ENCODE measurements around the gene RPLP2. TPM values are rescaled to one million over a fixed set of nuclear protein-coding genes. Genes with fewer than 3 reads are reported as not detected.

The RPLP2 gene
- total and polyA plus RNA-seq, 7 experiments from 2014 or later, result 2,266 to 5,944 (median 4,844) TPM

DNA sequence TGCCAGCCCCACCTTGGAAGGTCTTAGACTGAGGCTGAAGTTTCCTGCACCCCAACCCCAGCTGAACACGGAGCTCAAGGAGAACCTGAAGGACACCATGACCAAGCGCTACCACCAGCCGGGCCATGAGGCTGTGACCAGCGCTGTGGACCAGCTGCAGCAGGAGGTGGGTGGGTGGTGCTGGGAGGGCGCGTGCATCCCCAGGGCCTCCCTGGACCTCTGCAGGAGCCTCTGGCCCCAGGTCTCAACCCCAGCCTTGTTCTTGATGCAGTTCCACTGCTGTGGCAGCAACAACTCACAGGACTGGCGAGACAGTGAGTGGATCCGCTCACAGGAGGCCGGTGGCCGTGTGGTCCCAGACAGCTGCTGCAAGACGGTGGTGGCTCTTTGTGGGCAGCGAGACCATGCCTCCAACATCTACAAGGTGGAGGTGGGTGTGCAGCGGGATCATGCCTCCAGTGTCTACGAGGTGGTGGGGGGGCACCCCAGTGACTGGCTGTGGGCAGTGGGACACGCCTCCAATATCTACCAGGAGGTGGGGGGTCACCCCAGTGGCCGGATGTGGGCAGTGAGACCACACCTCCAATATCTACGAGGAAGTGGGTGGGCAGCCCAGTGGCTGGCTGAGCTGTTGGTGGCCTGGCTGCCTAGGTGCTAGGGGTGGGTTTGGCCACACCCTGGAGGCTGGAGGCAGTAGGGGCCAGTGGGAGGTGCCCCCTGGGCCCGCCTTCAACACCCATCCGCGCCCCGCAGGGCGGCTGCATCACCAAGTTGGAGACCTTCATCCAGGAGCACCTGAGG is 27.6 kb downstream of the RPLP2 start:
- DNase-seq, result no peak
- Histone ChIP-seq H3K9me3 (ENCODE audit: control insufficient read depth in 2 of 3, low read length in 3 of 3) (no peaks in the 10 kb centered on the region), H3K27ac (ENCODE audit: low read depth, low read length) (no peak overlapping the region), H3K36me3 (ENCODE audit: control insufficient read depth in 2 of 3, insufficient read depth in 3 of 3, low read length in 3 of 3) (peaks cover 0 to 38% (median 0%) of the 10 kb centered on the region in 3 experiments), H3K27me3 (ENCODE audit: control insufficient read depth in 2 of 2, insufficient read depth in 2 of 2, low read length in 2 of 2) (no peaks in the 10 kb centered on the region), H3K4me1 (ENCODE audit: control insufficient read depth in 2 of 2, insufficient read depth in 2 of 2, low read length in 2 of 2) (peaks cover 10 to 17% of the 10 kb centered on the region in 2 donors), H3K4me3 (ENCODE audit: low read length) (no peak overlapping the region)
- intact Hi-C loops (cut with micrococcal nuclease), result no loop called here
- ChIA-PET POLR2A (interaction anchor here (0.6 to 2.2 kb wide), 2 partner anchors 18 to 20 kb away, joined by 3 to 9 read pairs; partner anchors contain the start of gene PNPLA2), CTCF (no interaction called here)
- Mint-ChIP-seq H3K9me3 (no peaks in the 10 kb centered on the region), H3K27me3 (peaks cover 0 to 8% (median 0%) of the 10 kb centered on the region in 5 donors), H3K4me1 (peaks cover 5 to 28% (median 20%) of the 10 kb centered on the region in 7 donors), H3K36me3 (peaks cover 0 to 4% (median 0%) of the 10 kb centered on the region in 5 donors), H3K4me3 (no peak overlapping the region), H3K27ac (no peak overlapping the region)
- ATAC-seq, result peak; percentile 19

DNA sequence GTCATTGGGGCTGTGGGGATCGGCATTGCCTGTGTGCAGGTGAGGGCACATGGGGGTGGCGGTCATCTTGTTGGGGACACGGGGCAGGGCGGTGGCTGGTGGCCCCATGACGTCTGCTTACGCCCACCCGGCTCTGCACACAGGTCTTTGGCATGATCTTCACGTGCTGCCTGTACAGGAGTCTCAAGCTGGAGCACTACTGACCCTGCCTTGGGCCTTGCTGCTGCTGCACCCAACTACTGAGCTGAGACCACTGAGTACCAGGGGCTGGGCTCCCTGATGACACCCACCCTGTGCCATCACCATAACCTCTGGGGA is 28.2 kb downstream of the RPLP2 start:
- Mint-ChIP-seq H3K4me1 (peaks cover 5 to 28% (median 20%) of the 10 kb centered on the region in 7 donors), H3K4me3 (no peak overlapping the region), H3K36me3 (peaks cover 0 to 4% (median 0%) of the 10 kb centered on the region in 5 donors), H3K9me3 (no peaks in the 10 kb centered on the region), H3K27me3 (peaks cover 0 to 7% (median 0%) of the 10 kb centered on the region in 5 donors), H3K27ac (no peak overlapping the region)
- no peak overlapping the region for H3K4me3 ChIP-seq (ENCODE audit: low read length)
- H3K27ac ChIP-seq (ENCODE audit: low read depth, low read length), result no peak overlapping the region
- peaks cover 0 to 38% (median 0%) of the 10 kb centered on the region in 3 experiments for H3K36me3 ChIP-seq (ENCODE audit: control insufficient read depth in 2 of 3, insufficient read depth in 3 of 3, low read length in 3 of 3)
- DNase-seq (no peak), ATAC-seq (no peak)
- no peaks in the 10 kb centered on the region for H3K9me3 ChIP-seq (ENCODE audit: control insufficient read depth in 2 of 3, low read length in 3 of 3)
- intact Hi-C loops (cut with micrococcal nuclease), result no loop called here
- no peaks in the 10 kb centered on the region for H3K27me3 ChIP-seq (ENCODE audit: control insufficient read depth in 2 of 2, insufficient read depth in 2 of 2, low read length in 2 of 2)
- ChIA-PET CTCF (no interaction called here), POLR2A (interaction anchor here (0.8 to 2.2 kb wide), 2 partner anchors 18 kb away, joined by 4 to 9 read pairs; partner anchors contain the start of gene PNPLA2)
- peaks cover 8 to 16% of the 10 kb centered on the region in 2 donors for H3K4me1 ChIP-seq (ENCODE audit: control insufficient read depth in 2 of 2, insufficient read depth in 2 of 2, low read length in 2 of 2)

DNA sequence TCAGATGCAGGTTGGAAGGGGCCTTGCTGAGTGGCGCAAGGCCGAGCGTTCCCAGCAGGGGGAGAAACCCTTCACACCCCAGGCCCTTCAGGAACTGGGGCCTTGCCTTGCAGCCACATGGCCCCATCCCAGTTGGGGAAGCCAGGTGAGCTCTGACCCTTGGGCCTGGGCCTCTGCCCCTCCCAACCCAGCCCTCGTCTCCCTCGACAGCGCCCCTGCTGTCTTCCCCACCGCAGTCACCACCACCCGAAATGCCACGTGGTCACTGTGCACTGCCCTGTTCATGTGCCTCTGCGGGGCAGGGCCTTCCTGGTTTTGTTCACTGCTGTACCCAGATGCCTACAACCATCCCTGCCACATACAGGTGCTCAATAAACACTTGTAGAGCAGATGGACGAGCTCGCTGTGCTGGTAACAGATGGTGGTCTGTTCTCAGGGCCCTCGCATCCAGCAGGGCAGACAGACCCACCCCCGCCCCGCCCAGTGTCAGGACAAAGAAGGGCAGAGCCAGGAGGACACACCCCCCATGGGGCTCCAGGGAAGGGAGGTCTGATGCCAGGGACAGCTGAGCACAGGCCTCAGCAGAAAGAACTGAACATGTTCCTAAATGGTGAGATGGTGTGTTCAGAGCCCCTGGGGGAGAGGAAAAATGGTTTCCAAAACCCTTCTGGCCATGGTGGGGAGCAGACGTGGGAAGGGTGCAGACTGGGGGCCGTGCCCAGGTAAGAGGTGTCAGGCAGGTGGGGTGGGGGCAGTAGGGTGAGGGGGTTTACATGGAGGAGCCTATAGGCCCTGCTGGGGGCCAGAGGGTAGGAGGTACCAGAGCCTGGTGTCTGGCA is 28.9 kb downstream of the RPLP2 start:
- Mint-ChIP-seq H3K4me1 (peaks cover 5 to 32% (median 24%) of the 10 kb centered on the region in 7 donors), H3K27ac (peak overlapping the region in 1 of 9 donors; percentile 38), H3K36me3 (peaks cover 0 to 4% (median 0%) of the 10 kb centered on the region in 5 donors), H3K9me3 (no peaks in the 10 kb centered on the region), H3K27me3 (peaks cover 0 to 8% (median 0%) of the 10 kb centered on the region in 5 donors), H3K4me3 (peak overlapping the region in 1 of 10 donors; percentile 17)
- POLR2A ChIA-PET, result interaction anchor here (0.6 to 2.2 kb wide), 3 partner anchors 17 to 250 kb away, joined by 3 to 9 read pairs (median 4); partner anchors contain the start of gene PNPLA2
- DNase-seq, result no peak
- Histone ChIP-seq H3K36me3 (ENCODE audit: control insufficient read depth in 2 of 3, insufficient read depth in 3 of 3, low read length in 3 of 3) (peaks cover 0 to 38% (median 0%) of the 10 kb centered on the region in 3 experiments), H3K4me3 (ENCODE audit: low read length) (no peak overlapping the region), H3K9me3 (ENCODE audit: control insufficient read depth in 2 of 3, low read length in 3 of 3) (no peaks in the 10 kb centered on the region), H3K27me3 (ENCODE audit: control insufficient read depth in 2 of 2, insufficient read depth in 2 of 2, low read length in 2 of 2) (no peaks in the 10 kb centered on the region), H3K27ac (ENCODE audit: low read depth, low read length) (no peak overlapping the region), H3K4me1 (ENCODE audit: control insufficient read depth in 2 of 2, insufficient read depth in 2 of 2, low read length in 2 of 2) (peaks cover 13 to 16% of the 10 kb centered on the region in 2 donors)
- ATAC-seq, result no peak
- CTCF ChIA-PET, result no interaction called here
- intact Hi-C loops (cut with micrococcal nuclease), result no loop called here

DNA sequence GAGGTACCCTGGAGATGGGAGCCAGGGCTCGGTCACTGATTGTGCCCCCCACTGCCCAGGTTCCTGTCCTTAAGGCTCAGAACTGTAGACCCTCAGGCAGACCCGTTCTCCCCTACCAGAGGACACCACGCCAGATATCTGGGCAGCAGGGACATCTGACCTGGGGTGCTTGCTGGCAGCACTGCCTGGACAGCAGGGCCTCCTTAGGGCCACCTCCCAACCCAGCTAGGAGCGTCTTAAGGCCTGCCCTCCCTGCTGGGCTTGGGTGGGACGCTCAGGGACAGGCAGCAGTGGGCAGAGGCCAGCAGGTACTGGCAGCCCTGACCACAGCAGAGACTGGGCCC is 29.5 kb downstream of the RPLP2 start:
- Histone ChIP-seq H3K4me3 (ENCODE audit: low read length) (no peak overlapping the region), H3K27me3 (ENCODE audit: control insufficient read depth in 2 of 2, insufficient read depth in 2 of 2, low read length in 2 of 2) (no peaks in the 10 kb centered on the region), H3K9me3 (ENCODE audit: control insufficient read depth in 2 of 3, low read length in 3 of 3) (no peaks in the 10 kb centered on the region), H3K4me1 (ENCODE audit: control insufficient read depth in 2 of 2, insufficient read depth in 2 of 2, low read length in 2 of 2) (peaks cover 16 to 19% of the 10 kb centered on the region in 2 donors), H3K36me3 (ENCODE audit: control insufficient read depth in 2 of 3, insufficient read depth in 3 of 3, low read length in 3 of 3) (peaks cover 0 to 38% (median 0%) of the 10 kb centered on the region in 3 experiments), H3K27ac (ENCODE audit: low read depth, low read length) (no peak overlapping the region)
- Mint-ChIP-seq H3K27me3 (peaks cover 0 to 3% (median 0%) of the 10 kb centered on the region in 5 donors), H3K27ac (no peak overlapping the region), H3K36me3 (peaks cover 0 to 4% (median 0%) of the 10 kb centered on the region in 5 donors), H3K4me3 (peak overlapping the region in 1 of 10 donors; percentile 83), H3K4me1 (peaks cover under 1 to 31% (median 20%) of the 10 kb centered on the region in 7 donors), H3K9me3 (no peaks in the 10 kb centered on the region)
- POLR2A ChIA-PET, result interaction anchor here (5.2 kb wide), 1 partner anchor 19 kb away, joined by 36 read pairs; the partner anchor contains the start of gene PNPLA2
- intact Hi-C loops (cut with micrococcal nuclease), result no loop called here
- ATAC-seq, result no peak
- CTCF ChIA-PET, result no interaction called here
- no peak for DNase-seq

DNA sequence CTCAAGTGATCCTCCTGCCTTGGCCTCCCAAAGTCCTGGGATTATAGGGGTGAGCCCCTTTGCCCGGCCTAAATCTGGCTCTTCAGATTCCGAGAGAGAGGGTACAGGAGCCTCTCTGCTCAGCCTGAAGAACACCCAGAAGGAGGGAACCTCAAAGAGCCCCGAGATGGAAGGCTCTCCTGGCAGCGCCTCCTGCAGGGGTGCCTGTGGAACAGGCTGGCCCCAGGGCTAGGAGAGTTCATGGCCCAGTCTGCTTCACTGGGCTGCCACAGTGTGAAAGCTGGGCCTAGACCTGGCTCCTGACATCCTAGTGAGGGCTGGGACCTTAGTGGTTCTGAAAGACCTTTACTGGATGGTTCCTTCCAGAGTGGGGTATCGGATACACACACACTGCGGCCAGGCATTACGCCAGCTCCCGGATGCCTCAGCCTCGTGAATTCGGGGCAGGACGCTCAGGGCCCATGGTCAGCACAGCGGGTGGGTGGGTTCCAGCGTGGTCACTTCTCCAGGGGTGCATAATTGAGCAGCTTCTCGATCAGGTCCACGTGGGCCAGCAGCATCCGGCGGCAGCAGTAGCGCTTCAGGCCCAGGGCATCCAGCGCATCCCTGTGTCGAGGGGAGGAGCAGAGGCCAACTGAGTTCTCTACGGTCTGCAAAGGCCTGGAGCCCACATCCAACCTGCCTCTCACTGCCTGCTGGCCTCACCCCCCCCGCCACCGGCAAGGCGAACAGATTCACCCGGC is 30.3 kb downstream of the RPLP2 start:
- H3K4me3 Mint-ChIP-seq, result peak overlapping the region in 9 of 10 donors; percentile 56 to 88 (median 84)
- intact Hi-C loops (cut with micrococcal nuclease), result loop anchor here in 1 of 2 donors (10.0 kb wide), 1 partner anchor 545 kb away; the partner anchor contains the start of gene BRSK2
- DNase-seq (no peak), ATAC-seq (no peak)
- CTCF ChIA-PET, result interaction anchor here (1.2 kb wide), 1 partner anchor 22 kb away, joined by 3 read pairs; the partner anchor contains the start of gene PNPLA2
- H3K9me3 Mint-ChIP-seq, result no peaks in the 10 kb centered on the region
- no peak overlapping the region for H3K27ac ChIP-seq (ENCODE audit: low read depth, low read length)
- H3K27ac Mint-ChIP-seq, result peak overlapping the region in 4 of 9 donors; percentile 33 to 79 (median 54)
- no peak overlapping the region for H3K4me3 ChIP-seq (ENCODE audit: low read length)
- peaks cover 0 to 38% (median 0%) of the 10 kb centered on the region in 3 experiments for H3K36me3 ChIP-seq (ENCODE audit: control insufficient read depth in 2 of 3, insufficient read depth in 3 of 3, low read length in 3 of 3)
- POLR2A ChIA-PET, result interaction anchor here (0.7 to 5.2 kb wide), 5 partner anchors 12 to 633 kb away, joined by 3 to 36 read pairs (median 3); partner anchors contain the start of genes BET1L, CRACR2B, PNPLA2 and RIC8A
- H3K9me3 ChIP-seq (ENCODE audit: control insufficient read depth in 2 of 3, low read length in 3 of 3), result no peaks in the 10 kb centered on the region
- H3K27me3 Mint-ChIP-seq, result peaks cover 0 to 2% (median 0%) of the 10 kb centered on the region in 5 donors
- peaks cover 5 to 34% (median 19%) of the 10 kb centered on the region in 7 donors for H3K4me1 Mint-ChIP-seq
- H3K36me3 Mint-ChIP-seq, result peaks cover 0 to 4% (median 0%) of the 10 kb centered on the region in 5 donors
- peaks cover 16 to 21% of the 10 kb centered on the region in 2 donors for H3K4me1 ChIP-seq (ENCODE audit: control insufficient read depth in 2 of 2, insufficient read depth in 2 of 2, low read length in 2 of 2)
- H3K27me3 ChIP-seq (ENCODE audit: control insufficient read depth in 2 of 2, insufficient read depth in 2 of 2, low read length in 2 of 2), result no peaks in the 10 kb centered on the region

Measured in naive thymus-derived CD4-positive, alpha-beta T cell (primary cell).